Mammary epithelial cell (primary cell): ENCODE results near the gene EFCAB6.

ENCODE experiments used
- EZH2 ChIP-seq: IDR thresholded peaks from 2 replicates; pipeline ENCODE4 v1.6.1; 2012; ENCODE audit warnings: low read length, inconsistent platforms, borderline replicate concordance
- TF ChIP-seq, protein P1 (sequence below), 2 donors: IDR thresholded peaks in 1 of 2; conservative IDR thresholded peaks in 1 of 2; 2 replicates each; pipeline ENCODE4 v1.5.1; 2011 to 2012; ENCODE audit warnings: inconsistent platforms in 2 of 2, low read length in 2 of 2, mild to moderate bottlenecking in 2 of 2, control low read depth in 1 of 2, low read depth in 1 of 2; ENCODE audit not compliant: insufficient read depth in 1 of 2; ENCODE audit errors: extremely low read depth in 1 of 2

GRCh38 chr22:43555561-43556515 is 256.3 kb downstream of the EFCAB6 start:
- TF ChIP-seq, protein P1, sequence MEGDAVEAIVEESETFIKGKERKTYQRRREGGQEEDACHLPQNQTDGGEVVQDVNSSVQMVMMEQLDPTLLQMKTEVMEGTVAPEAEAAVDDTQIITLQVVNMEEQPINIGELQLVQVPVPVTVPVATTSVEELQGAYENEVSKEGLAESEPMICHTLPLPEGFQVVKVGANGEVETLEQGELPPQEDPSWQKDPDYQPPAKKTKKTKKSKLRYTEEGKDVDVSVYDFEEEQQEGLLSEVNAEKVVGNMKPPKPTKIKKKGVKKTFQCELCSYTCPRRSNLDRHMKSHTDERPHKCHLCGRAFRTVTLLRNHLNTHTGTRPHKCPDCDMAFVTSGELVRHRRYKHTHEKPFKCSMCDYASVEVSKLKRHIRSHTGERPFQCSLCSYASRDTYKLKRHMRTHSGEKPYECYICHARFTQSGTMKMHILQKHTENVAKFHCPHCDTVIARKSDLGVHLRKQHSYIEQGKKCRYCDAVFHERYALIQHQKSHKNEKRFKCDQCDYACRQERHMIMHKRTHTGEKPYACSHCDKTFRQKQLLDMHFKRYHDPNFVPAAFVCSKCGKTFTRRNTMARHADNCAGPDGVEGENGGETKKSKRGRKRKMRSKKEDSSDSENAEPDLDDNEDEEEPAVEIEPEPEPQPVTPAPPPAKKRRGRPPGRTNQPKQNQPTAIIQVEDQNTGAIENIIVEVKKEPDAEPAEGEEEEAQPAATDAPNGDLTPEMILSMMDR (conservative IDR thresholded peaks at IDR 0.05 in 1 of 2, IDR thresholded peaks at IDR 0.05 in 1 of 2; ENCODE audit: extremely low read depth in 1 of 2, insufficient read depth in 1 of 2, low read depth in 1 of 2, low read length in 2 of 2) = no peak
- no peak for TF ChIP-seq EZH2
